B cell (primary cell): Measurements from ENCODE around the gene MZB1. TPM values are rescaled to one million over a fixed set of nuclear protein-coding genes. Genes with fewer than 3 reads are reported as not detected.
A peak's percentile ranks its signal among the peaks of the same experiment; 100 is the strongest.

Experiments used
- ATAC-seq: fragments of 200-7000 bp; cut with Tn5 transposase; one replicate; pipeline ENCODE4 v1.10.0; 2021; ENCODE audit warnings: low read depth, mild to moderate bottlenecking, moderate number of reproducible peaks, moderate library complexity
- CTCF ChIA-PET: fragments of 350-600 bp; sonication (Branson Sonifier 250); formaldehyde crosslinking; loops from one replicate; lab custom pipeline; 2021; ENCODE audit warnings: antibody characterized with exemption, inconsistent platforms; lab: Charles Lee
- POLR2A ChIA-PET: fragments of 350-600 bp; sonication (Branson Sonifier 250); formaldehyde crosslinking; loops from one replicate; lab custom pipeline; 2021; ENCODE audit warnings: antibody characterized with exemption; lab: Charles Lee
- DNase-seq: peaks from one replicate; pipeline ENCODE4 v3.0.0; 2013
- H2AFZ ChIP-seq: 2 replicates; pipeline ENCODE4 v1.6.1; 2012; ENCODE audit warnings: mild to moderate bottlenecking, low read depth, low read length; ENCODE audit not compliant: insufficient read depth, poor library complexity, severe bottlenecking
- H3K27ac ChIP-seq, 2 donors: 1 replicate in 1 of 2; 2 replicates in 1 of 2; pipeline ENCODE4 v1.5.1; 2012 to 2013; ENCODE audit warnings: low read length in 2 of 2, mild to moderate bottlenecking in 2 of 2, moderate library complexity in 1 of 2
- H3K27me3 ChIP-seq, 4 experiments: fragments of 200-600 bp in 1 of 4; sonication (generic) in 1 of 4; replicated peaks in 1 of 4; 1 replicate in 2 of 4; 2 replicates in 2 of 4; pipeline versions ENCODE4 v1.6.1 to v1.7.0; 2013 to 2016; ENCODE audit warnings: low read length in 3 of 4, mild to moderate bottlenecking in 2 of 4, mixed read lengths in 1 of 4, moderate library complexity in 1 of 4; ENCODE audit not compliant: insufficient read depth in 4 of 4, control insufficient read depth in 3 of 4; ENCODE audit errors: control extremely low read depth in 1 of 4
- H3K36me3 ChIP-seq, 2 experiments: replicated peaks in 1 of 2; 1 replicate in 1 of 2; 2 replicates in 1 of 2; pipeline versions ENCODE4 v1.6.1 to v1.7.1; 2013; ENCODE audit warnings: low read length in 1 of 2; ENCODE audit not compliant: insufficient read depth in 2 of 2, control insufficient read depth in 1 of 2; ENCODE audit errors: control extremely low read depth in 1 of 2, extremely low read depth in 1 of 2
- H3K4me1 ChIP-seq, 2 donors: fragments of 200-600 bp in 1 of 2; sonication (generic) in 1 of 2; 1 replicate in 1 of 2; 2 replicates in 1 of 2; pipeline versions ENCODE4 v1.5.1 to v1.6.1; 2013 to 2017; ENCODE audit warnings: low read length in 2 of 2; ENCODE audit not compliant: control insufficient read depth in 2 of 2, insufficient read depth in 2 of 2
- H3K4me2 ChIP-seq: replicated peaks from 2 replicates; pipeline ENCODE3; 2012; ENCODE audit warnings: mild to moderate bottlenecking, low read depth, low read length; ENCODE audit not compliant: poor library complexity, severe bottlenecking
- H3K4me3 ChIP-seq, 5 experiments: fragments of 200-600 bp in 1 of 5; sonication (generic) in 1 of 5; 1 replicate in 3 of 5; 2 replicates in 2 of 5; pipeline versions ENCODE4 v1.5.1 to v1.7.0; 2011 to 2016; ENCODE audit warnings: low read length in 4 of 5, mild to moderate bottlenecking in 4 of 5, low read depth in 2 of 5, control low read depth in 1 of 5, moderate library complexity in 1 of 5; ENCODE audit not compliant: insufficient read depth in 1 of 5; ENCODE audit errors: control extremely low read depth in 1 of 5, extremely low read depth in 1 of 5
- H3K79me2 ChIP-seq: fragments of 200-600 bp; sonication (generic); one replicate; pipeline ENCODE4 v1.6.0; 2016; ENCODE audit warnings: low read length; ENCODE audit not compliant: control insufficient read depth, insufficient read depth
- H3K9ac ChIP-seq: fragments of 200-600 bp; sonication (generic); 2 replicates; pipeline ENCODE4 v1.6.1; 2017; ENCODE audit warnings: mild to moderate bottlenecking, low read length, moderate library complexity
- H3K9me3 ChIP-seq, 3 donors: one replicate each; pipeline versions ENCODE4 v1.6.1 to v1.7.1; 2013; ENCODE audit warnings: low read length in 2 of 3; ENCODE audit not compliant: control insufficient read depth in 2 of 3, insufficient read depth in 1 of 3; ENCODE audit errors: control extremely low read depth in 1 of 3
- H4K20me1 ChIP-seq: 2 replicates; pipeline ENCODE4 v1.6.0; 2012; ENCODE audit warnings: mild to moderate bottlenecking, low read length; ENCODE audit not compliant: insufficient read depth, control insufficient read depth, poor library complexity, severe bottlenecking
- H3K27ac Mint-ChIP-seq: one replicate; pipeline ENCODE4 v1.8.0; 2021; ENCODE audit warnings: mixed read lengths
- H3K27me3 Mint-ChIP-seq: one replicate; pipeline ENCODE4 v1.8.0; 2021; ENCODE audit warnings: mixed read lengths
- H3K4me1 Mint-ChIP-seq: one replicate; pipeline ENCODE4 v1.8.0; 2021; ENCODE audit warnings: mixed read lengths
- H3K4me3 Mint-ChIP-seq: one replicate; pipeline ENCODE4 v1.8.0; 2021; ENCODE audit warnings: mixed read lengths
- H3K9me3 Mint-ChIP-seq: one replicate; pipeline ENCODE4 v1.8.0; 2022; ENCODE audit warnings: mixed read lengths; ENCODE audit not compliant: insufficient read depth
- EZH2 ChIP-seq: IDR thresholded peaks from 2 replicates; pipeline ENCODE4 v1.6.1; 2012; ENCODE audit warnings: borderline replicate concordance, low read depth, mild to moderate bottlenecking, moderate library complexity, low read length; ENCODE audit not compliant: insufficient read depth, poor library complexity, severe bottlenecking
- WGBS: methylation state at CpG from one replicate; pipeline ENCODE4 v1.1.5; 2013; ENCODE audit warnings: missing lambda C conversion rate; ENCODE audit not compliant: insufficient coverage; 5-methylcytosine and 5-hydroxymethylcytosine counted together
- intact Hi-C: fragments of 100-400 bp; cut with micrococcal nuclease; formaldehyde crosslinking; loops from one replicate; pipeline ENCODE4 v1.10.0; 2022
- polyA plus RNA-seq: library from polyadenylated mRNA; depleted of rRNA; stranded (reverse); fragments of >200 nt; gene quantifications from 2 replicates; pipeline ENCODE4 v1.2.3, GENCODE V29; 2012
- total RNA-seq, 2 donors: library from RNA; stranded (reverse); fragments of 120-200 nt in 1 of 2; gene quantifications; 1 replicate in 1 of 2; 2 replicates in 1 of 2; pipeline versions ENCODE4 v1.2.3 to v1.2.4, GENCODE V29; 2013 to 2022
- TF ChIP-seq, protein P1 (sequence below): fragments of 200-600 bp; IDR thresholded peaks from one replicate; pipeline ENCODE4 v1.8.0; 2022; ENCODE audit warnings: antibody characterized with exemption, mild to moderate bottlenecking

Gene MZB1
- total and polyA plus RNA-seq, 2 donors (not counting 1 experiment from before 2014, with no cell fraction given) = 72.2 to 306 TPM

DNA sequence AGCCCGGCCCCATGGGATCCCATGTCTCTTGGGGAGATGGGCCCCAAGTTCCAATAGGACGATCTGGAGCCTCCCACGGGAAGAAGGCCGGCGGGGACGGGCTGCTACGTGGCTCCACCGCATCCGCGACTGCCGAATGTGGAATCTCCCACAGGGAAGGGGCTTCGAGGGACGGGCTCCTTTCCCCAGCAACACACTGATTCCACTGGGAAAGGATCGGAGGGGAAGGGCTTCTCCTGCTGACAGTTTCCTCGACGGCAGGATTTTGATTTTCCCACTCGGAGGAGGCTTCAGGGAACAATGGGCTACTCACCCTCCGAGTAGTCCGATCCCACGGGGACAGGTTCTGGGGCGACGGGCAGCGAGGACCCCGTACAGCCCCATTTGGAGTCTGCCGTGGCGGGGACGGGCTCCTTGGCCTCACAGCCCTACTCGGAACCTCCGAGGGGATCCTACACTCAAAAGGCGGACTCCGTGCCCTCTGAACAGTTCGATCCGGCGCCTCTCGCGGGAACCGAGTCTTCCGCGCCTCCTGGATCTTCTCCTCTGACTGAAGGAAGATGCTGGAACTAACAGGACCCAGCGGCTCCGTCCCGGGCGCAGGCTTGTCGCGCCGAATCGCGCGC is 3.9 kb upstream of the MZB1 start:
- TF ChIP-seq EZH2 = no peak
- TF ChIP-seq, protein P1, sequence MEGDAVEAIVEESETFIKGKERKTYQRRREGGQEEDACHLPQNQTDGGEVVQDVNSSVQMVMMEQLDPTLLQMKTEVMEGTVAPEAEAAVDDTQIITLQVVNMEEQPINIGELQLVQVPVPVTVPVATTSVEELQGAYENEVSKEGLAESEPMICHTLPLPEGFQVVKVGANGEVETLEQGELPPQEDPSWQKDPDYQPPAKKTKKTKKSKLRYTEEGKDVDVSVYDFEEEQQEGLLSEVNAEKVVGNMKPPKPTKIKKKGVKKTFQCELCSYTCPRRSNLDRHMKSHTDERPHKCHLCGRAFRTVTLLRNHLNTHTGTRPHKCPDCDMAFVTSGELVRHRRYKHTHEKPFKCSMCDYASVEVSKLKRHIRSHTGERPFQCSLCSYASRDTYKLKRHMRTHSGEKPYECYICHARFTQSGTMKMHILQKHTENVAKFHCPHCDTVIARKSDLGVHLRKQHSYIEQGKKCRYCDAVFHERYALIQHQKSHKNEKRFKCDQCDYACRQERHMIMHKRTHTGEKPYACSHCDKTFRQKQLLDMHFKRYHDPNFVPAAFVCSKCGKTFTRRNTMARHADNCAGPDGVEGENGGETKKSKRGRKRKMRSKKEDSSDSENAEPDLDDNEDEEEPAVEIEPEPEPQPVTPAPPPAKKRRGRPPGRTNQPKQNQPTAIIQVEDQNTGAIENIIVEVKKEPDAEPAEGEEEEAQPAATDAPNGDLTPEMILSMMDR = no peak
- H3K4me3 ChIP-seq = peak overlapping the region; percentile 69 to 90 (median 80)
- CTCF ChIA-PET = interaction anchor here (1.0 to 2.7 kb wide), 8 partner anchors 10 to 568 kb away, joined by 3 to 16 read pairs (median 4); partner anchors contain the start of genes MATR3, PAIP2 and SPATA24
- peak overlapping the region; percentile 91 for H3K4me2 ChIP-seq
- POLR2A ChIA-PET = interaction anchor here (0.6 to 8.4 kb wide), 4 partner anchors 10 to 100 kb away, joined by 3 to 70 read pairs (median 4); partner anchors contain the start of genes MATR3, PAIP2 and SPATA24
- H3K27me3 Mint-ChIP-seq = no peaks in the 10 kb centered on the region
- H4K20me1 ChIP-seq = peaks cover 7% of the 10 kb centered on the region
- peak overlapping the region in 1 of 2 donors; percentile 60 for H3K27ac ChIP-seq
- H3K4me1 ChIP-seq = peaks cover 39 to 52% of the 10 kb centered on the region in 2 donors
- ATAC-seq (no peak), DNase-seq (no peak)
- peak overlapping the region; percentile 70 for H3K9ac ChIP-seq
- H3K4me3 Mint-ChIP-seq = peak overlapping the region; percentile 99
- no peaks in the 10 kb centered on the region for H3K36me3 ChIP-seq
- H3K9me3 ChIP-seq = peaks cover 0 to 4% (median 0%) of the 10 kb centered on the region in 3 donors
- no peaks in the 10 kb centered on the region for H3K9me3 Mint-ChIP-seq
- peak overlapping the region; percentile 88 for H2AFZ ChIP-seq
- H3K27me3 ChIP-seq = no peaks in the 10 kb centered on the region
- peaks cover 39% of the 10 kb centered on the region for H3K4me1 Mint-ChIP-seq
- H3K27ac Mint-ChIP-seq = peak overlapping the region; percentile 93
- WGBS = 10% methylated on average over 49 of the region's 49 CpGs
- H3K79me2 ChIP-seq = peaks cover 21% of the 10 kb centered on the region
- intact Hi-C loops = loop anchor here (1.0 to 5.0 kb wide), 4 partner anchors 11 to 816 kb away; partner anchors contain the start of genes DNAJC18, HSPA9 and SPATA24
